Vagina (tissue), 2 donors: ENCODE data around the gene DSC1.

ENCODE experiments used
- POLR2AphosphoS5 ChIP-seq, 2 donors: sonication (generic); formaldehyde crosslinking; IDR thresholded peaks; one replicate each; pipeline ENCODE4 v1.9.0; 2017; ENCODE audit warnings: antibody characterized with exemption in 2 of 2, mild to moderate bottlenecking in 2 of 2, low read depth in 1 of 2; ENCODE audit not compliant: insufficient read depth in 1 of 2
- TF ChIP-seq, protein P1 (sequence below), 3 experiments: fragments of 450-650 bp in 2 of 3; fragments of 200-600 bp in 1 of 3; sonication (generic) in 1 of 3; IDR thresholded peaks; one replicate each; pipeline ENCODE4 v1.5.1; 2017 to 2019; ENCODE audit warnings: antibody characterized with exemption in 3 of 3, mild to moderate bottlenecking in 2 of 3, moderate library complexity in 2 of 3

- TF ChIP-seq, protein P1, sequence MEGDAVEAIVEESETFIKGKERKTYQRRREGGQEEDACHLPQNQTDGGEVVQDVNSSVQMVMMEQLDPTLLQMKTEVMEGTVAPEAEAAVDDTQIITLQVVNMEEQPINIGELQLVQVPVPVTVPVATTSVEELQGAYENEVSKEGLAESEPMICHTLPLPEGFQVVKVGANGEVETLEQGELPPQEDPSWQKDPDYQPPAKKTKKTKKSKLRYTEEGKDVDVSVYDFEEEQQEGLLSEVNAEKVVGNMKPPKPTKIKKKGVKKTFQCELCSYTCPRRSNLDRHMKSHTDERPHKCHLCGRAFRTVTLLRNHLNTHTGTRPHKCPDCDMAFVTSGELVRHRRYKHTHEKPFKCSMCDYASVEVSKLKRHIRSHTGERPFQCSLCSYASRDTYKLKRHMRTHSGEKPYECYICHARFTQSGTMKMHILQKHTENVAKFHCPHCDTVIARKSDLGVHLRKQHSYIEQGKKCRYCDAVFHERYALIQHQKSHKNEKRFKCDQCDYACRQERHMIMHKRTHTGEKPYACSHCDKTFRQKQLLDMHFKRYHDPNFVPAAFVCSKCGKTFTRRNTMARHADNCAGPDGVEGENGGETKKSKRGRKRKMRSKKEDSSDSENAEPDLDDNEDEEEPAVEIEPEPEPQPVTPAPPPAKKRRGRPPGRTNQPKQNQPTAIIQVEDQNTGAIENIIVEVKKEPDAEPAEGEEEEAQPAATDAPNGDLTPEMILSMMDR (IDR thresholded peaks at IDR 0.05), result no peak
- TF ChIP-seq POLR2AphosphoS5 (IDR thresholded peaks at IDR 0.05; ENCODE audit: insufficient read depth in 1 of 2, low read depth in 1 of 2), result no peak
Observed at GRCh38 chr18:31203096-31203793, 40.6 kb upstream of the DSC1 start.
